Inflammatory macrophage (primary cell): ENCODE data around the gene SMAP2.
"Not testable (repeated sequence)": the region's sequence is repeated elsewhere in the genome, so short reads cannot be mapped to it uniquely, and the experiment has no call there.

Experiments
- DNase-seq, 2 donors: peaks; one replicate each; pipeline ENCODE4 v3.0.0-alpha.2; 2020 to 2022

Gene SMAP2

GRCh38 chr1:40372658-40373322 lies 737 bp upstream of the SMAP2 start:
- DNase-seq, result no peak

- DNase-seq, result no peak
Observed at GRCh38 chr1:40377512-40377911, 4.0 kb downstream of the SMAP2 start.

GRCh38 chr1:40379785-40380452 lies 6.4 kb downstream of the SMAP2 start:
- no peak for DNase-seq

- no peak for DNase-seq
Observed at GRCh38 chr1:40380817-40381216, 7.3 kb downstream of the SMAP2 start.

GRCh38 chr1:40381268-40382107 lies 8.0 kb downstream of the SMAP2 start:
- peak; percentile 45 to 73 for DNase-seq

GRCh38 chr1:40382108-40382460 lies 8.6 kb downstream of the SMAP2 start:
- DNase-seq, result no peak

- DNase-seq, result no peak
Observed at GRCh38 chr1:40382601-40383000, 9.1 kb downstream of the SMAP2 start.

GRCh38 chr1:40383095-40383487 lies 9.6 kb downstream of the SMAP2 start:
- no peak for DNase-seq

- DNase-seq, result no peak
Observed at GRCh38 chr1:40383488-40384412, 10.2 kb downstream of the SMAP2 start.

GRCh38 chr1:40384413-40384762 lies 10.9 kb downstream of the SMAP2 start:
- DNase-seq, result no peak

GRCh38 chr1:40384887-40385286 lies 11.4 kb downstream of the SMAP2 start:
- DNase-seq, result no peak

GRCh38 chr1:40385437-40386358 lies 12.2 kb downstream of the SMAP2 start:
- DNase-seq, result peak; percentile 69 to 87

GRCh38 chr1:40386359-40386723 lies 12.8 kb downstream of the SMAP2 start:
- DNase-seq, result no peak

GRCh38 chr1:40386796-40387195 lies 13.3 kb downstream of the SMAP2 start:
- no peak for DNase-seq

GRCh38 chr1:40387381-40388306 lies 14.1 kb downstream of the SMAP2 start:
- DNase-seq, result not testable (repeated sequence)

- not testable (repeated sequence) for DNase-seq
Observed at GRCh38 chr1:40388456-40389321, 15.2 kb downstream of the SMAP2 start.

GRCh38 chr1:40389322-40389803 lies 15.8 kb downstream of the SMAP2 start:
- DNase-seq, result no peak

- peak; percentile 87 to 89 for DNase-seq
Observed at GRCh38 chr1:40389871-40390560, 16.5 kb downstream of the SMAP2 start.

- no peak for DNase-seq
Observed at GRCh38 chr1:40390857-40391256, 17.3 kb downstream of the SMAP2 start.
